ENCODE measurements around the gene THAP3.
"Not testable (repeated sequence)": the region's sequence is repeated elsewhere in the genome, so short reads cannot be mapped to it uniquely, and the experiment has no call there.

THAP3 gene

DNA sequence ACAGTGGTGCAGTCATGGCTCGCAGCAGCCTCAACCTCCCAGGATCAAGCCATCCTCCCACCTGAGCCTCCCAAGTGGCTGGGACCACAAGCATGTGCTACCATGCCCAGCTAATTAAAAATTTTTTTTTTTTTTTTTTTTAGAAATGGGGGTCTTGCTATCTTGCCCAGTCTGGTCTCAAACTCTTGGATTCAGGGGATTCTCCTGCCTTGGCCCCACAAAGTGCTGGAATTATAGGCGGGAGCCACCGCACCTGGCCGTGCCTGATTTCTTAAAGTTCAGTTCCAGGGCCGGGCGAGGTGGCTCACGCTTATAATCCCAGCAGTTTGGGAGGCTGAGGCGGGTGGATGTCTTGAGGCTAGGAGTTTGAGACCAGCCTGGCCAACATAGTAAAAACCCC, 6.4 kb downstream of the THAP3 start:
- DNase-seq (ENCODE audit: low read depth in 2 of 2), result no peak
- TF ChIP-seq, protein P1, sequence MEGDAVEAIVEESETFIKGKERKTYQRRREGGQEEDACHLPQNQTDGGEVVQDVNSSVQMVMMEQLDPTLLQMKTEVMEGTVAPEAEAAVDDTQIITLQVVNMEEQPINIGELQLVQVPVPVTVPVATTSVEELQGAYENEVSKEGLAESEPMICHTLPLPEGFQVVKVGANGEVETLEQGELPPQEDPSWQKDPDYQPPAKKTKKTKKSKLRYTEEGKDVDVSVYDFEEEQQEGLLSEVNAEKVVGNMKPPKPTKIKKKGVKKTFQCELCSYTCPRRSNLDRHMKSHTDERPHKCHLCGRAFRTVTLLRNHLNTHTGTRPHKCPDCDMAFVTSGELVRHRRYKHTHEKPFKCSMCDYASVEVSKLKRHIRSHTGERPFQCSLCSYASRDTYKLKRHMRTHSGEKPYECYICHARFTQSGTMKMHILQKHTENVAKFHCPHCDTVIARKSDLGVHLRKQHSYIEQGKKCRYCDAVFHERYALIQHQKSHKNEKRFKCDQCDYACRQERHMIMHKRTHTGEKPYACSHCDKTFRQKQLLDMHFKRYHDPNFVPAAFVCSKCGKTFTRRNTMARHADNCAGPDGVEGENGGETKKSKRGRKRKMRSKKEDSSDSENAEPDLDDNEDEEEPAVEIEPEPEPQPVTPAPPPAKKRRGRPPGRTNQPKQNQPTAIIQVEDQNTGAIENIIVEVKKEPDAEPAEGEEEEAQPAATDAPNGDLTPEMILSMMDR (IDR thresholded peaks at IDR 0.05; ENCODE audit: low read depth, low read length), result no peak
- no peak overlapping the region for H3K4me3 ChIP-seq (replicated peaks in 1 of 2; ENCODE audit: low read depth in 2 of 2, low read length in 2 of 2)

DNA sequence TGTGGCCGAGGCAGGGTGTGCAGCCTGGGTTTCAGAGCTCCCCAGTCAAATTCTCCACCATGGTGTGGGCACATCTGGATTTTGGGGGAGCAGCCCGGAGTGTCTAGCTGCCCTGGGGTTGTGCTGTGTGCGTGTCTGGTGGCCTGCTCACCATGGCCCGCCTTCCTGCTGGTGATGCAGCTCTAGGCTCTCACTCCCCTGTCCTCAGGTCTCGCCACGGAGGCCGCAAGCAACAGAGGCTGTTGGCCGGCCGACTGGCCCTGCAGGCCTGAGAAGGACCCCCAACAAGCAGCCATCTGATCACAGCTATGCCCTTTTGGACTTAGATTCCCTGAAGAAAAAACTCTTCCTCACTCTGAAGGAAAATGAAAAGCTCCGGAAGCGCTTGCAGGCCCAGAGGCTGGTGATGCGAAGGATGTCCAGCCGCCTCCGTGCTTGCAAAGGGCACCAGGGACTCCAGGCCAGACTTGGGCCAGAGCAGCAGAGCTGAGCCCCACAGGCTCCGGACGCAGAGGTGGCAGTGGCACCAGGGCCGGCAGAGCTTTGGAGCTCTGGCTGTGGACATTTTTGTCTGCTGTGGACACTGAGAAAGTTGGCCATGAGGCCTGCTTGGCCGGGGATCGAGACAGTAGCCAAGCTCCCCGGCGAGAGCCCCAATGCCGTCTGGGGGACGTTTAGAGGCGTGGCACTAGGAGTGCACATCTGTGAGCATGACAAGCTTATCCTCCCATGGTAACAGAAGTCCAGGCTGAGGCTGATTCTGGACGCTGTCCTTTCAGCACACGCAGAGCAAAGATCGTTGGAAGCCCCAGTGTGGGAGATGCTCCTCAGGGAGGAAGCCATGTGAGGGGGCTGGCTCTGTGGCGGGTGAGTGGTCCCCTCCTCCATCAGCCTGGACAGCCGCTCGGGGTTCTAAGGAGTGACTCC, 8.2 kb downstream of the THAP3 start:
- TF ChIP-seq, protein P1 (IDR thresholded peaks at IDR 0.05; ENCODE audit: low read depth, low read length), result no peak
- H3K4me3 ChIP-seq (replicated peaks in 1 of 2; ENCODE audit: low read depth in 2 of 2, low read length in 2 of 2), result no peak overlapping the region
- DNase-seq (ENCODE audit: low read depth in 2 of 2), result no peak

DNA sequence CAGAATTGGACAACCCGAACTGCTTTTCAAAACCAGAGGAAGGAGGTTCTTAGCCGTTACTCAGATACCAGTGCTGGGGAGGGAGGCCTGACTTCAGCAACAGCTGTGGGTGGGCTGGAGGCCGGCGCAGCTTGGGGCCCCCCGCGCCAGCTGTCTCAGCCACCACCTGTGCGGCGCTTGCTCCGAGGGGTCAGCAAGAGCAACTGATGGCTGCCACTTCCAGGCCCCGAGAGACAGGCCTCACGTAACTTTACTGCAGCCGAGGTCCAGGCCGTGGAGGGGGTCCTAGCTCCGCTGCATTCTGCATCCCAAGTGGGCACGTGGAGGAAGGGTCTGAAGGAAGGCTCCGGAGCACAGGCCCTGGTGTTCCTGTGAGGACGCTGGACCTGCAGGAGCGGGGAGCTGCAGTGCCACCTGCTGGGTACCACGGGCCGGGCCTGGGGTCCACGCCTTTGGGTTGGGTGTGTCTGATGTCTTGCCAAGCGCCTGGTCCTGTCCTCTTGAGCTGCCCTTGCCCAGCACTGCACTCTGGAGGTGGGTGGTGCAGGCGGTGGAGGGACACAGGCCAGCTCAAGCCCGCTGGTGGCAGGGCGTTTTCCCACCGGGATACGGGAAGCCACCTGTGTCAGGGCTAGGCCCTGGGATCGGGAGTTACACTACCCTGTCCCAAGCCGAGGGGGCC, 9.8 kb downstream of the THAP3 start:
- H3K4me3 ChIP-seq (replicated peaks in 1 of 2; ENCODE audit: low read depth in 2 of 2, low read length in 2 of 2), result no peak overlapping the region
- DNase-seq (ENCODE audit: low read depth in 2 of 2), result peak; percentile 37 to 57
- TF ChIP-seq, protein P1 (IDR thresholded peaks at IDR 0.05; ENCODE audit: low read depth, low read length), result peak; percentile 55

DNA sequence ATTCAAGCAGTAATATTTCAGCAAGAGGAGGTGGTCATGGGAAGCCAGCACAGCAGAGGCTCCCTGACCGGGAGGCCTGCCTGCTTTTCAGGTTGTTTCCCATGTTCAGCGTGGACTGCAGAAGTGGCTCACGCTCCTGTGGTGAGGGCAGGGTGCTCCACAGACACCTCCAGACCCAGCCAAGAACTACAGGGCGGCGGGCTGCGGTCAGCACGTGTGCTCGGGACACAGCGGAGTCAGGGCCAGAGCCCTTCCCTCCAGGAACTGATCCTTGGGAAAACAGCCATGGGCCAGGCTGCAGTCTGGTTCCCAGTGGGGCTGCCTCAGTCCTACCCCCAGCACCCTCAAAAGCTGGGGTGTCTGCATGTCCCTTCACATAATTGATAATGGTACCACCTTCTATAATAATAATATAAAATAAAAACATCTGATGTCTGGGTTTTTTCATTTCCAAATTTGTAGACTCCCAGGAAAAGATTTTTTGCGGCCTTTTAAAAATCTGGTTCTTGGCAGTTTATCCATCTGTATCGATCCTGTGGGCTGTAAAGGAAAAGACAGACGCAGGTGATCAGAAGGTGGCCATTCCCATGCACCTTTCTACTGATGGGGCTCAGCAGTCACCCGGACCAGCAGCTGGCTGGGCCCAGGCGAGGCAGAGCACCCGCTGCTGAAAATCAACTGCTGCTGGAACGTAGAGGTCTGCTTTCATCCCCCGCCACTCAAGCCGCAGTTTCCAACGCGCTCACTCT, 10.7 kb downstream of the THAP3 start:
- no peak overlapping the region for H3K4me3 ChIP-seq (replicated peaks in 1 of 2; ENCODE audit: low read depth in 2 of 2, low read length in 2 of 2)
- DNase-seq (ENCODE audit: low read depth in 2 of 2), result no peak
- TF ChIP-seq, protein P1 (IDR thresholded peaks at IDR 0.05; ENCODE audit: low read depth, low read length), result no peak

DNA sequence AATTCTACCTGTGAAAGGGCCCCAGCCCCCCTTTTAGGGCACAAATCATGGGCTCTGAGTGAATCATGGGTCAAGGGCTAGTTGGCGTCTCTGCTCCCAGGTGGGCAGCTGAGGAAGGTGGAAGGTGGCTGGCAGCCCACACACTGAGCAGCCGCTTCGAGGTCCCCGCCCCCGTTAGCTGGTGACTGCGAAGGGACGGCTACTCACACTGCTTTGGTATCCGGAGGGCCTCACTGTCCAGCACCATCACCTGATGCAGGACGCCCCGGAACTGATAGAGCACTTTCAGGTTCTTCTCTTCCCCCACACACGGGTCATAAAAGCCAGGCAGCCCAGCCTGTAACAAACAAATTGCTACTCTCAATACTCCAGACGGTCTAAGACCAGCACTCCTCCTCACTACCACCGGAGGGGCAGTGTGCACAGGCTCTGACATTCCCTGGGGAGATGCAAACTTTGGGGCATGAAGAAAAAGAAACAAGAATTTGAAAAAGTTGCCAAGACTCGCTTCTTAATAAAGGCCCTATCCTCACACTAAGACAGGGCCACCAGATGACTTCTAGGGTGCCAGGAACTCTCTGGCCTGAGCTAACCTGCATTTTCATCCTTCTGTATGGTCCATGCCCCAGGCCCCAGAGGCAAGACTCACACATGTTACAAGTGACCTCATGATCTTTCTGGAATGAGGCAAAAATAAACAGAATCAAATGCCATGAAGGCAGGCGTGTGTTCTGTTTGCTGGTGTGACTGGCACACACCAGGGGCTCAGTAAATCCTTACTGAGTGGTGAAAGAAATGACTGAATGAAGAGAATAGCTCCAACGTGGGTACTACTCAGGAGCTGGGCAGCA, 11.5 kb downstream of the THAP3 start:
- peak in 1 of 2 donors; percentile 15 for DNase-seq (ENCODE audit: low read depth in 2 of 2)
- TF ChIP-seq, protein P1 (IDR thresholded peaks at IDR 0.05; ENCODE audit: low read depth, low read length), result no peak
- H3K4me3 ChIP-seq (replicated peaks in 1 of 2; ENCODE audit: low read depth in 2 of 2, low read length in 2 of 2), result no peak overlapping the region

DNA sequence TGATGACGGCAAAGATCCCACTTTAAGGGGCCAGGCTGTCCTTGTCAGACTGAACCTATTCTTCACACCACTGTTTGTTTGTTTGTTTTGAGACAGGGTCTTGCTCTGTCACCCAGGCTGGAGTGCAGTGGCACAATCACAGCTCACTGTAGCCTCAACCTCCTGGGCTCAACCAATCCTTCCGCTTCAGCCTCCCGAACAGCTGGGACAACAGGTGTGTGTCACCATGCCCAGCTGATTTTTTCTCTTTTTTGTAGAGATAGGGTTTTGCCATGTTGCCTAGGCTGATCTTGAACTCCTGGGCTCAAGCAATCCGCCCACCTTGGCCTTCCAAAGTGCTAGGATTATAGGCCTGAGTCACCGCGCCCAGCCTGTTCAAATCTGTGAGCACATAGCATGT, 12.1 kb downstream of the THAP3 start:
- not testable (repeated sequence) for DNase-seq (ENCODE audit: low read depth in 2 of 2); H3K4me3 ChIP-seq (replicated peaks in 1 of 2; ENCODE audit: low read depth in 2 of 2, low read length in 2 of 2)
